ENCODE data around the gene CLCN6.
"Not testable (repeated sequence)": the region's sequence is repeated elsewhere in the genome, so short reads cannot be mapped to it uniquely, and the experiment has no call there.

The CLCN6 gene

DNA sequence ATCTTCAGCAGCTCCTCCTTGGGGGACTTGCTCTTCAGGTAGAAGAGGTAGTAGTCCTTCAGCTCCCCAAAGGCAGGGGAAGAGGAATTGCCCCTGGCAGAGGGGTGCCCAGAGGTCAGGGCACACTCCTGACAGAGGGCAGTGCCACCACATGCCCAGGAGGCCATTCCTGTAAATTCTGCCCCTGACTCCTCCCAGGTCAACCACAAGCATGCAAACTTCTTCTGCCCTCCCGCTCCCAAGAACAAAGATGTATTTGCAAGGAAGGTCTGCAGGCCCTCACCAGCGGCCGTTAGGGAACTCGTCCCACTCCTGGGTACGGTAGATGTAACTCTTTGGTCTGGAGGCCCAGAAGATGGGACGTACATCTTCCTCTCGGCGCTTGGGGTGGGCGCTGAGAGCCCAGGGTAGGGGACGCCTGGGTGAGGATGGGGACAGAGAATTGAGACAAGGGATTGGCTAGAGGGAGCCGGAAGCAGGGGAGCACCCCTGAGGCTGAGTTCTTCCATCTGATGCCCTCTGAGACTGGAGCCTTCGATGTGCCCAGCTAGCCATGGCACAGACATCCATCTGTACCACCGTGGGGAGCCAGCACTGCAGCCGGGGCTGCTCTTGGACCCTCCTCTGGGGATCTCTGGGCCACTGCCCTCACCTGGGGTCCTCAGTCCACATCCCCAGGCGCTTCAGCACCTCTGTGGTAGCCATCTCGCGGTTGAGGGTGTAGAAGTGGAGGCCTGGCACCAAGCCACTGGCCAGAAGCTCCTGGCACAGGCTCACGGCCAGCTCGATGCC is 11.3 kb upstream of the CLCN6 start:
- no peak for DNase-seq

DNA sequence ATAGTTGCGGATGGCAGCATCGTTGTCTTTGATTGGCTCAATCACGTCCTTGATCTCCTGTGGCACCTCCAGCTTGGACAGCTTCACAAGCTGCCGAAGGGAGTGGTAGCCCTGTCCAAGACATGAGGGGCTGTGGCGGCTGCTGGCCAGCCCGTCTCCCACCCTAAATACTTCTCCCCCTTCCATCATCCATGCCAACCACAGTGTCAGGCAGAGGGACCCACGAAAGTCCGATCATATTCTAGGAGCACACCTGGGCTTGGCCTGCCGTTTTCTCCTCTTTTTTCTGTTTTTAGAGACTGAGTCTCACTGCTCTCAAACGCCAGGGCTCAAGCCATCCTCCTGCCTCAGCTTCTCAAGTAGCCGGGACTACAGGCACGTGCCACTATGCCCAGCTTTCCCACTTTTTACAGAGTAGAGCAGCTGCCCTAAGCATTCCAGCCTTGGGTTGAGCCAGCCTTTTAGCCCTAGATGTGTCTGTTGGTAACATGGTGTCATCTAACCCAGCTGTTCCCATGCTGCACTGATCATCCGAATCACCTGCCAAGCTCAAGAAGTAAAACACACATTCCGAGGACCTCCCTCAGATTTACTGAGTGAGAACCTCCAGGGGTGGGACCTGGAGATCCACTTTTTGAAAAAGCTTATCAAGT is 10.6 kb upstream of the CLCN6 start:
- DNase-seq: no peak

DNA sequence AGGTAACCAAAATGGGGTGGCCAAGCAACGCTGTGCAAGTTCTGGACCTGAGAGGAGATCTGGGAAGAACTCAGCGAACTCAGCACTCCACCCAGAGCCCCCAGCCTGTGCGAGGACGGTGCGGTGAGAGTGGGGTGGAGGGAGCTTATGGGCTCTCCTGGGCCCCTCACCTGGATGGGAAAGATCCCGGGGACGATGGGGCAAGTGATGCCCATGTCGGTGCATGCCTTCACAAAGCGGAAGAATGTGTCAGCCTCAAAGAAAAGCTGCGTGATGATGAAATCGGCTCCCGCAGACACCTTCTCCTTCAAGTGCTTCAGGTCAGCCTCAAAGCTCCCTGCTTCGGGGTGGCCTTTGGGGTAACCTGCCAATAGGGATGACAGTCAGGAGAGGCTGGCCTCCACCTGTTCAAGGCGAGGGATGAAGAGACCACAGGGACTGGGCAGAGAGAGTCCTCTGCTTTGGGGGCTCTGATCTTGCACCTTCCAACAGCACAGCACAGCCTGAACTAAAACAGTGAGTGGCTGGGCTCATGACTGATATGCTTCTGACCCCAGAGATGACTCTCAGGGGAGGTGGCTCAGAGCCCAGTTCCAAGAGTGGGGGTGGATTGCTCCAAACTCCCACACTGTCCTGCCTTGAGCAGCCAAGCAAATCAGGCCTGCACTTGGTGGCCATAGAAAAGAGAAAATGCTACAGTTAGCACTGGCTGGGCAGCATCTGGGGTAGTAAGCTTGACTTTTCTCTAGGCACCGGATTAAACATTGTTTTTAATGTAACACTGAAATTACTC is 9.8 kb upstream of the CLCN6 start:
- no peak for DNase-seq

- no peak for DNase-seq
These were observed 8.3 kb upstream of the CLCN6 start for GRCh38 chr1:11797525-11798216.

DNA sequence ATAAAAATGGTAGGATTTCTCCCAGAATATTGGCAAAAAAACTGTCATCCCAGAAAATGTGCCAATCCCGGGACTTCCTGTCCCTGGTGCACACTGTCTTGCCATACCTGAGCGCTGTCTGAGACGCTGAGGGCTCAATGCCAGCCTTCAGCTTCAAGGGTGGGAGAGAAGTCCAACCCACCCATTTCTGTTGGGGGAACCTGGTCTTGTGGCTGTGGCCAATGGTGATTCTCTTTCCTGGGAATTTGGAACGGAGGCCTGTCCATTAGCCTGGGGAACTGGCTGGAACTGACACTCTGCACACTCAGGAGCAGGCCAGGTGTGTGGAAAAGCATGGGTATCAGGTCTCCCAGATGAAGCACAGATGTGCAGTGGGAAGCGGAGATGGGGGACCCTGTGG is 6.9 kb upstream of the CLCN6 start:
- DNase-seq: no peak

DNA sequence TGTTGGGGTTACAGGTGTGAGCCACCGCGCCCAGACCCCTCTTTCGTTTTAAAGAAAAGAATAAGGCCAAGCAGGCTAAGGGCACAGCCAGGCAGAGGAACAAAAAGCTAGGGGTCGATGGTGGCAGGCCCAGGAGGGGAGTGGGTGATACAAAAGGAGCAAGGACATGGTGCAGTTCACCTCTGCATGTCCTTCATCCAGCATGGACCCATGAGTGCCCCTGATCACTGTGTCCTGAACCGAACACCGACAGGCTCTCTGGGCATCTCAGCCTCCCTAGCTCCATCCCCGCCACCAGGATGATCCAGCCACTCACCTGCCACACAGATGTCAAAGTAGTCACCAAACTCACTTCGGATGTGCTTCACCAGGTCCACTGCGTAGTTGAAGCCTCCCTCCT is 6.1 kb upstream of the CLCN6 start:
- DNase-seq: no peak

GRCh38 chr1:11800391-11800755 is 5.6 kb upstream of the CLCN6 start:
- DNase-seq: no peak

- DNase-seq: no peak
These were observed 5.1 kb upstream of the CLCN6 start for GRCh38 chr1:11800756-11801433.

- peak in 1 of 58 donors; percentile 26 for DNase-seq
These were observed 3.4 kb upstream of the CLCN6 start for GRCh38 chr1:11802616-11802972.

- peak in 47 of 58 donors; percentile 17 to 77 (median 50) for DNase-seq
These were observed 2.8 kb upstream of the CLCN6 start for GRCh38 chr1:11802973-11803885.

DNA sequence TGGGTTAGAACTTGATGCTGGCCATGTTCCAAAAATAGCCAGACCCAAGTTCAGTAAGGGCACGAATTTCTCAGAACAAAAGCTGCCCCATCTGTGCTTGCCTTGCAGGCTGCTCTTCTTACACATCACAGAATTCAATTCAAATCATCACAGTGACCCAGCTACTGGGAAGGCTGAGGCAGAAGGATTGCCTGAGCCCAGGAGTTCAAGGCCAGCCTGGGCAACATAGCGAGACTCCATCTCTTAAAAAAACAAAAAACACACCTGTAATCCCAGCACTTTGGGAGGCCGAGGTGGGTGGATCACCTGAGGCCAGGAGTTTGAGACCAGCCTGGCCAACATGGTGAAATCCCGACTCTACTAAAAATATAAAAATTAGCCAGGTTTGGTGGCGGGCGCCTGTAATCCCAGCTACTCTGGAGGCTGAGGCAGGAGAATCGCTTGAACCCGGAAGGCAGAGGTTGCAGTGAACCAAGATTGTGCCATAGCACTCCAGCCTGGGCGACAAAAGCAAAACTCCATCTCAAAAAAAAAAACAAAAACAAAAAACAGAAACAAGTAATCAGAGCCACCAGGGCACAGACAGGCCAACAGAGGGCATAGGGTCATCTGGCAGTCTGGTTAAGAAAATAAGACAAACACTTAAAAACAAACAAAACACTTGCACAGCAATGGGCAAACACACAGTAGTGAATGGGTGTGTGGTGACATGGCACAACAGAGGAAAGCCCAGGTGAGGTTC is 1.9 kb upstream of the CLCN6 start:
- DNase-seq: not testable (repeated sequence)

DNA sequence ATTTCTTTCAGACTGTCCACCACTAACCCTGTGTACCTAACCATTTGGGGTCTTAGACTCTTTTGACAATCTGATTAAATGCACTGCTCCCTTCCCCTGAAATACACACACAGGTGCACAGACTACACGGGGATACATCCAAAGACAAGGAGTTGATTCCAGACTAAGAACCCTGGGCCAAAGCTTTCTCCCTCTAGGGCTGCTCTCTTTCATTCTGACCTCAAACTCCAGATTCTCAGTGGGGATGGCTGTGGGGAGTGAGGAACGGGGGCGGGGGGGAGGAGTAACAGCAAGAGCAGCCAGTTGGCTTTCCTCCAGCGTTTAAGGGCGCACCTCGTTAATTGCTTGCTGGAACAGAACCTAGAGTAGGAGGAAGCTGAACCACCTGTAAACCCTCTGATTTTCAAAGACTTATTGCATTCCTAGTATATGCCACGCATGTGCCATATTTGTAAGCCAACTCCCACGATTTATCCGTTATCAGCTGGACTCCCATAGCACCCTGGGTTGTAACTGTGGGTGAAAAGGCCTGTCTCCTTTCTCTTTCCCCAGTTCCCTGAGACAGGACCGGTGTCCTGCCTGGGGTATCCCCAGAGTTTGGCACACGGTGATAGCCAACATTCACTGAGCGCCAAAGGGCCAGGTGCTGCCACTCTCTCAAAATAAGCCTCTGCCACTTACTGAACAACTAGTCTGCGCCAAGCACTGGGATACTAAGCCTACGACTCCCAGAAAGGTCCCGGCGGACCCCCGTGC is 1.1 kb upstream of the CLCN6 start:
- DNase-seq: peak in 5 of 58 donors; percentile 11 to 24 (median 17)

DNA sequence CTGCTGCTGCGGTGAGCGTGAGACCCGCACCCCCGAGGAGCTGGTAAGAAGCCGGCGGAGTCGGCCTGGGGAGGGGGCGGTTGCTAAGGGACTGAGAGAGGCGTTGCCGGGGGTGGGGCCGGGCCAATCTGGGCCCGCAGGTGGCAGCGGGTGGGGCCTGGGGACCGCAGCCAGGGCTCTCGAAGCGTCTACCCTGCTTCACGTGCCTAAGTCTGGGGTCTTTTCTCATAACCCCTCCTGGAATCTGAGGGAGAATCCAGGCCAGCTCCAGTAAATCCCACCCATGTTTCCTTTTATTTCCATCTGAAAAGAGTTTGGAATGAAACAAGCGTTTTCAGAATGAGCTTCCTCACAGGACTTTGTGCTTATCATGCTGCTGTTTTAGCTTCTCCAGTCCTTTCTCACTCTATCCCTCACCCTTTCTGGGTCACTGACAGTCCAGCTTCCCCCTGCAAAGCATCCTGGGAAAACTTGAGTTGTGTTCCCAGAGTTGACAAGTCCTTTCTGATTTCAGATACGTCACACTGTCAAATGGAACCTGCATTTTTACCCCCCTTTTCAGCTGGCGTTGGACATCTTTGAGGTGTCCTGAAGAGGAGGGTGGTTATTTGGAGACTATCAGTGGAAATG is 431 bp downstream of the CLCN6 start:
- DNase-seq: peak in 16 of 58 donors; percentile 14 to 86 (median 39)

DNA sequence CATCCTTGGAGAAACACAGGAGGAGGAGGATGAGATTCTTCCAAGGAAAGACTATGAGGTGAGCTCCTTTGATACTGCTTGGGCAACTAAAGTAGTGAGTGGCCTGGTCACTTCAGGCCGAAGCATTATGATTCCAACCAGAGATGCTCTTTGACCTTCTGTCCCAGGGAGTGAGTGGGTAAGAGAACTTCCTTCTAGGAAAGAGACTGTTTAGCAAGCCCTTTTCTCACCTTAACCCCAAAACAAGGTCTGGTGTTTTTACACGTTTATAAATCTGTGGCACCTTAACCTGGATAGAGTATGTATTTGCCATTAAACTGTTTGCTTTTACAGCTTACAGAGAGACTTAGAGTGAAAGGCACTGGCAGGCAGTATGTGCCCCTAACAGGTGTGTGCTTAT is 1.1 kb downstream of the CLCN6 start:
- no peak for DNase-seq

DNA sequence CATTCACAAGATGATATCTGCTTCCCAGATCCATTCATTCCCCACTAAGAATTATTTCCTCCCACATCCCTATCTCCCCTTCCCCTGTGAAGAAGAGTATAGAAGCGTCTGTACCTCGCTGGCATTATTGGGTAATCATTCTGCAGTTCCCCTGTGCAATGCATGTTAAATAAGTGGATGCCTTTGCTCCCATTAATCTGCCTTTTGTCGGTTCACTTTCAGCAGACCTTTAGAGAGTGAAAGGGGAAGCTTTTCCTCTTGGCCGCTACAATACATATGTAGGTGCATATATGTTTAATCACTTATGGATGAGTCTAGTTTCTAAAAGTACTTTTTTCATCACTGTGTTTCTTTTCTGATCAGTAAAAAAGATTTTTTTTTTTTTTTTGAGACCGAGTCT is 7.0 kb downstream of the CLCN6 start:
- no peak for DNase-seq

DNA sequence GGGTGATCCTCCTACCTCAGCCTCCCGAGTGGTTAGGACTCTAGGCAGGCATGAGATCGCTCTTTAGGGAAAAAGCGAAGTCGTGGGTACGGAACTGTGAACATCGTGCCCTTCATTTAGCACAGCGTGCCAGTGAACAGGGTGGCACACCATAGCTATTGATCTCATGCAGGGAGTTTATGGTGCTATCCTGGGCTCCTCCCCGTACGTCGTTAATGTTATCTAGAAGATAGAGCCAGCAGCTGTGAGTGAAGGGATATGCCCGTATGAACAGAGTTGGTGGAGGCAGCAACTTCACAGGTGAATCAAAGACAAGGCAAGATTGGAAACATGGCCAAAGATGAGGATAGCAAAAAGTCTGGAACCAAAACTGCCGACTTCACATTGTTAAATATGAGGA is 11.2 kb downstream of the CLCN6 start:
- no peak for DNase-seq

DNA sequence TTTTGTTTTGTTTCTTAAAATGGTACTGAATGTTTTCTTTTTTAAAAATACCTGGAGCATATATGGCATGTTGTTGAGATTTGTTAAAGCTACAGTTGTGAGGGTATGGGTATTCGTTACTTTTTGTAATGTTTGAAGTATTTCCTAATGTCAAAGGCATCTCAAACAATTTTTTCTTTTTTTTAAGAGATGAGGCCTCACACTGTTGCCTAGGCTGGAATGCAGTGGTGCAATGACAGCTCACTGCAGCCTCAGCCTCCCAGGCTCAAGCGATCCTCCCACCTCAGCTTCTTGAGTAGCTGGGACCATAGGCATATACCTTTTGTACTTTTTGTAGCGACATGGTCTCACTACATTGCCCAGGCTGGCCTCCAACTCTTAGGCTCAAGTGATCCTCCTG is 16.1 kb downstream of the CLCN6 start:
- DNase-seq: no peak

Measured in anterior cingulate cortex (tissue), 58 donors.